Mesenchymal stem cell (in vitro differentiated cells and primary cell): Measurements from ENCODE around the gene AFAP1L2.
A peak's percentile ranks its signal among the peaks of the same experiment; 100 is the strongest.

ENCODE experiments used
- DNase-seq: peaks from one replicate; pipeline ENCODE4 v3.0.0-alpha.2; 2013
- H2AFZ ChIP-seq: one replicate; pipeline ENCODE4 v1.6.1; 2013; ENCODE audit warnings: low read depth, mild to moderate bottlenecking, control low read depth, inconsistent platforms, low read length, moderate library complexity
- H2AK5ac ChIP-seq: 2 replicates; pipeline ENCODE4 v1.6.1; 2013; ENCODE audit warnings: low read length, moderate library complexity, mild to moderate bottlenecking, inconsistent platforms; ENCODE audit not compliant: severe bottlenecking
- H2BK120ac ChIP-seq: one replicate; pipeline ENCODE4 v1.6.1; 2013; ENCODE audit warnings: low read depth, mild to moderate bottlenecking, inconsistent platforms, low read length, moderate library complexity
- H2BK12ac ChIP-seq, 2 experiments: one replicate each; pipeline ENCODE4 v1.6.1; 2013; ENCODE audit warnings: inconsistent platforms in 2 of 2, low read length in 2 of 2, mild to moderate bottlenecking in 2 of 2, moderate library complexity in 2 of 2, control low read depth in 1 of 2
- H2BK15ac ChIP-seq: one replicate; pipeline ENCODE4 v1.6.1; 2013; ENCODE audit warnings: mild to moderate bottlenecking, low read depth, inconsistent platforms; ENCODE audit not compliant: poor library complexity, severe bottlenecking
- H2BK5ac ChIP-seq: 2 replicates; pipeline ENCODE4 v1.6.1; 2013; ENCODE audit warnings: low read depth, mild to moderate bottlenecking, low read length, control low read depth, inconsistent platforms; ENCODE audit not compliant: poor library complexity, severe bottlenecking
- H3K14ac ChIP-seq, 2 experiments: one replicate each; pipeline ENCODE4 v1.6.1; 2013; ENCODE audit warnings: inconsistent platforms in 2 of 2, low read length in 2 of 2, control low read depth in 1 of 2, mild to moderate bottlenecking in 1 of 2, moderate library complexity in 1 of 2
- H3K18ac ChIP-seq, 2 experiments: one replicate each; pipeline ENCODE4 v1.6.1; 2013; ENCODE audit warnings: inconsistent platforms in 2 of 2, low read length in 2 of 2, control low read depth in 1 of 2, low read depth in 1 of 2, mild to moderate bottlenecking in 1 of 2
- H3K23ac ChIP-seq, 2 experiments: one replicate each; pipeline ENCODE4 v1.6.1; 2013; ENCODE audit warnings: inconsistent platforms in 2 of 2, low read length in 2 of 2, mild to moderate bottlenecking in 2 of 2, moderate library complexity in 2 of 2, control low read depth in 1 of 2
- H3K27ac ChIP-seq: 2 replicates; pipeline ENCODE4 v1.5.1; 2013; ENCODE audit warnings: mild to moderate bottlenecking, moderate library complexity, low read length, control low read depth, inconsistent platforms; ENCODE audit not compliant: poor library complexity, severe bottlenecking
- H3K27me3 ChIP-seq, 2 experiments: 2 replicates each; pipeline versions ENCODE4 v1.6.1 to v1.7.0; 2013; ENCODE audit warnings: low read length in 2 of 2, mild to moderate bottlenecking in 2 of 2, moderate library complexity in 2 of 2, control low read depth in 1 of 2, inconsistent platforms in 1 of 2; ENCODE audit not compliant: control insufficient read depth in 1 of 2, insufficient read depth in 1 of 2
- H3K36me3 ChIP-seq, 2 experiments: 2 replicates each; pipeline versions ENCODE4 v1.6.1 to v1.7.0; 2013; ENCODE audit warnings: low read length in 2 of 2, control low read depth in 1 of 2, inconsistent platforms in 1 of 2, low read depth in 1 of 2, mild to moderate bottlenecking in 1 of 2; ENCODE audit not compliant: insufficient read depth in 2 of 2, control insufficient read depth in 1 of 2
- H3K4ac ChIP-seq, 2 experiments: one replicate each; pipeline ENCODE4 v1.6.1; 2013; ENCODE audit warnings: inconsistent platforms in 2 of 2, low read length in 2 of 2, mild to moderate bottlenecking in 2 of 2, moderate library complexity in 2 of 2, control low read depth in 1 of 2, low read depth in 1 of 2
- H3K4me1 ChIP-seq: 2 replicates; pipeline ENCODE4 v1.6.1; 2013; ENCODE audit warnings: low read depth, low read length, control low read depth; ENCODE audit not compliant: control insufficient read depth, insufficient read depth
- H3K4me2 ChIP-seq: 2 replicates; pipeline ENCODE4 v1.6.1; 2013; ENCODE audit warnings: low read length, mild to moderate bottlenecking, inconsistent platforms; ENCODE audit not compliant: poor library complexity, severe bottlenecking
- H3K4me3 ChIP-seq, 2 experiments: 2 replicates each; pipeline versions ENCODE4 v1.5.1 to v1.7.0; 2013; ENCODE audit warnings: low read length in 2 of 2, mild to moderate bottlenecking in 2 of 2, control low read depth in 1 of 2, low read depth in 1 of 2; ENCODE audit not compliant: insufficient read depth in 1 of 2
- H3K79me1 ChIP-seq: replicated peaks from 2 replicates; pipeline ENCODE4 v1.6.1; 2013; ENCODE audit warnings: mild to moderate bottlenecking, control low read depth, low read length, inconsistent platforms; ENCODE audit not compliant: poor library complexity, severe bottlenecking
- H3K9ac ChIP-seq: 2 replicates; pipeline ENCODE4 v1.7.0; 2013; ENCODE audit warnings: mild to moderate bottlenecking, low read length, moderate library complexity
- H3K9me3 ChIP-seq: 2 replicates; pipeline ENCODE4 v1.7.0; 2013; ENCODE audit warnings: mild to moderate bottlenecking, low read length; ENCODE audit not compliant: control insufficient read depth
- H4K8ac ChIP-seq: one replicate; pipeline ENCODE4 v1.6.1; 2013; ENCODE audit warnings: inconsistent platforms, mild to moderate bottlenecking, low read length, moderate library complexity
- H4K91ac ChIP-seq: one replicate; pipeline ENCODE4 v1.6.1; 2013; ENCODE audit warnings: mild to moderate bottlenecking, low read length, inconsistent platforms
- WGBS: methylation state at CpG from one replicate; pipeline ENCODE4 v1.1.7; 2013; ENCODE audit warnings: mixed read lengths; 5-methylcytosine and 5-hydroxymethylcytosine counted together

The AFAP1L2 gene

DNA sequence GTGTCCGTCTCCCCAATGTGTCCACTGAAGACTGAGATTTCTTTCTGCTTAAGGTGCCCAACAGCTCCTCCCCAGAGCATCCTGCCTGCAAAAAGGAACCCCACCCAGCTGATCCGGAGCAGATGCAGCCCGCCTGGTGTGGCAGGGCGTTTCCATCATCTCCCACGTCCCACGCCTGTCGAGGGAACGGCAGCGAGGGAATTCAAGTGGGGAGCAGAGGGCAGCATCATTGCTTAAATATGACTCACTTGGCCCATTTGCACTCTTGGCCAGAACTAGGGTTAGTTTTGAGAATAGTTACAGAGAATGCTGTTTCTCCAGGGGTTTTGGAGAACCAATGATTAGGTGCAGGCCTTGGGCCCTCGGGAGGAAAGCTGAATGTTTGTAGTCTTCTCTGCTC is 144.5 kb downstream of the AFAP1L2 start:
- peaks cover 4% of the 10 kb centered on the region for H3K4me1 ChIP-seq
- H3K9me3 ChIP-seq, result no peaks in the 10 kb centered on the region
- H3K79me1 ChIP-seq, result no peaks in the 10 kb centered on the region
- H3K23ac ChIP-seq, result no peak overlapping the region
- H3K36me3 ChIP-seq, result no peaks in the 10 kb centered on the region
- no peak overlapping the region for H2AFZ ChIP-seq
- peaks cover 0 to 1% of the 10 kb centered on the region in 2 experiments for H3K27me3 ChIP-seq
- no peak overlapping the region for H2BK5ac ChIP-seq
- no peak overlapping the region for H3K27ac ChIP-seq
- H3K9ac ChIP-seq, result peak overlapping the region; percentile 50
- WGBS, result 39% methylated on average over 10 of the region's 10 CpGs
- H2BK12ac ChIP-seq, result peak overlapping the region; percentile 83 to 100
- H3K4me2 ChIP-seq, result no peak overlapping the region
- H2BK15ac ChIP-seq, result no peak overlapping the region
- H2BK120ac ChIP-seq, result peak overlapping the region; percentile 85
- no peak overlapping the region for H2AK5ac ChIP-seq
- peak overlapping the region in 1 of 2 experiments; percentile 7 for H3K4me3 ChIP-seq
- peak; percentile 71 for DNase-seq
- H4K8ac ChIP-seq, result peak overlapping the region; percentile 79
- peak overlapping the region; percentile 93 for H4K91ac ChIP-seq
- H3K14ac ChIP-seq, result no peak overlapping the region
- H3K18ac ChIP-seq, result peak overlapping the region; percentile 65 to 78
- H3K4ac ChIP-seq, result peak overlapping the region; percentile 68 to 95

DNA sequence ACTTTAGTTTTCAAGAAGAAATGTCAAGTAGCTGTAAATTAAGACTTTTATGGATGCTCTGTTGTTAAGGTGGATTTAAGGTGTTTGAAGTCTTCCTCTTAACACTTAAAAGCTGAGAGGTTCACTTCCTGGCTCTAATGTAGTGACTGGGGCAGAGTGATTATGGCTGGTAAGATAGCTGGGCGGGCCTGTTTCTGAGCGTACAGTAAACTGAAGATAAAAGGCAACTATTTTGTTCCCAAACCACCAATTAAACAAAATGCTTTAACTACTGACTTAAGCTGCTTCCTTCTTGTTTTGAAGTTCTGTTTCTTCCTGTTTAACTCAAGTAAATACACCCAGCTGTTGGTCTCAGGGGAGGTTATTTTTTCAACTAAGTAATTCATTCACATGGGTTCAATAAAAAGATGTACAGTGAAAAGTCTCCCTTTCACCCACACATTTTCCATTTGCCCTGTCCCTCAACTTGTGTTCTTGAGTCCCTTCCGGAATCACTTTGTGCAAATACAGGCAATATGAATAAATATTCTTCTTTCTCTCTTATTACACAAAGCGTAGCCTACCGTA is 145.9 kb downstream of the AFAP1L2 start:
- Histone ChIP-seq H2BK15ac (no peak overlapping the region), H2AK5ac (no peak overlapping the region), H2BK12ac (no peak overlapping the region), H3K79me1 (no peaks in the 10 kb centered on the region), H3K14ac (no peak overlapping the region), H2AFZ (no peak overlapping the region), H2BK120ac (no peak overlapping the region), H3K27ac (no peak overlapping the region), H3K18ac (no peak overlapping the region), H3K9me3 (no peaks in the 10 kb centered on the region), H3K23ac (no peak overlapping the region), H4K8ac (no peak overlapping the region), H3K4me2 (no peak overlapping the region), H3K4me1 (peaks cover 4% of the 10 kb centered on the region), H3K4ac (no peak overlapping the region), H2BK5ac (no peak overlapping the region), H4K91ac (no peak overlapping the region), H3K4me3 (no peak overlapping the region), H3K27me3 (peaks cover 3 to 11% of the 10 kb centered on the region in 2 experiments), H3K36me3 (no peaks in the 10 kb centered on the region), H3K9ac (no peak overlapping the region)
- DNase-seq, result peak; percentile 74
- WGBS, result 90% methylated on average over 3 of the region's 5 CpGs

DNA sequence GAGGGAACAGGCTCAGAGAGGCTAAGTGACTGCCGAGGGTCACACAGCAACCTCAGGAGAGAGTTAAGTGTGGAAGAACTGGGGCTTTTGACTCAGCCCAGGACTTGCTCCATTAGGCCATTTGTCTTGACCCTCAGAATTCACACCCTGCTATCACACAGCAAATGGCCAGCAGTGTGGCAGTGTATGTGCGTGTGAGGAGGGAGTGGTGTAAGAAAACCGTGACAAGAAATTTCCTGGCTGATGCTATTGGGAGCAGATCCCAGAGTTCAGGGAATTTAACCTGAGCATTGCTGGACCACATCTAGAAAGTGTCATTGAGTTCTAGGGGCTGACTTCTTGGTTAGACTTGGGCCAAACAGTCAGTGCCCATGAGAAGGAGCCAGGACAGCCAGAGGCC is 146.8 kb downstream of the AFAP1L2 start:
- no peak overlapping the region for H2BK5ac ChIP-seq

GRCh38 chr10:114256822-114257221 is 147.5 kb downstream of the AFAP1L2 start:
- no peak overlapping the region for H2BK15ac ChIP-seq
- no peak overlapping the region for H2BK5ac ChIP-seq
- H3K9ac ChIP-seq, result no peak overlapping the region
- peaks cover 8 to 16% of the 10 kb centered on the region in 2 experiments for H3K27me3 ChIP-seq
- WGBS, result 50% methylated on average over 3 of the region's 3 CpGs
- no peak overlapping the region for H3K14ac ChIP-seq
- no peak overlapping the region for H3K23ac ChIP-seq
- peak overlapping the region in 1 of 2 experiments; percentile 15 for H2BK12ac ChIP-seq
- H3K18ac ChIP-seq, result peak overlapping the region in 1 of 2 experiments; percentile 34
- peaks cover 4% of the 10 kb centered on the region for H3K4me1 ChIP-seq
- DNase-seq, result peak; percentile 24
- H2AFZ ChIP-seq, result no peak overlapping the region
- H4K91ac ChIP-seq, result no peak overlapping the region
- H3K4me2 ChIP-seq, result no peak overlapping the region
- H3K4ac ChIP-seq, result peak overlapping the region in 1 of 2 experiments; percentile 20
- H3K4me3 ChIP-seq, result no peak overlapping the region
- H3K79me1 ChIP-seq, result no peaks in the 10 kb centered on the region
- H3K27ac ChIP-seq, result no peak overlapping the region
- H2BK120ac ChIP-seq, result no peak overlapping the region
- no peaks in the 10 kb centered on the region for H3K9me3 ChIP-seq
- no peak overlapping the region for H2AK5ac ChIP-seq
- no peaks in the 10 kb centered on the region for H3K36me3 ChIP-seq
- peak overlapping the region; percentile 14 for H4K8ac ChIP-seq

More for the DNA sequence above, 146.8 kb downstream of the AFAP1L2 start:
- no peak overlapping the region for H2AFZ ChIP-seq
- peak; percentile 69 for DNase-seq
- no peak overlapping the region for H2BK15ac ChIP-seq
- no peak overlapping the region for H3K4me3 ChIP-seq
- H3K9me3 ChIP-seq, result no peaks in the 10 kb centered on the region
- peak overlapping the region; percentile 7 to 44 for H2BK12ac ChIP-seq
- no peaks in the 10 kb centered on the region for H3K36me3 ChIP-seq
- no peak overlapping the region for H3K9ac ChIP-seq
- no peak overlapping the region for H2AK5ac ChIP-seq
- peak overlapping the region; percentile 11 for H2BK120ac ChIP-seq
- peaks cover 4% of the 10 kb centered on the region for H3K4me1 ChIP-seq
- H4K91ac ChIP-seq, result peak overlapping the region; percentile 23
- WGBS, result 44% methylated on average over 3 of the region's 3 CpGs
- no peak overlapping the region for H4K8ac ChIP-seq
- no peak overlapping the region for H3K23ac ChIP-seq
- peak overlapping the region; percentile 20 to 37 for H3K4ac ChIP-seq
- no peak overlapping the region for H3K27ac ChIP-seq
- H3K27me3 ChIP-seq, result peaks cover 3 to 11% of the 10 kb centered on the region in 2 experiments
- H3K18ac ChIP-seq, result peak overlapping the region in 1 of 2 experiments; percentile 34
- no peaks in the 10 kb centered on the region for H3K79me1 ChIP-seq
- no peak overlapping the region for H3K14ac ChIP-seq
- no peak overlapping the region for H3K4me2 ChIP-seq
